Activated CD4-positive, alpha-beta memory T cell treated with anti-CD3 and anti-CD28 coated beads, Interleukin-2, amount 10 ng/mL, durations not matched to agents 7 days and 5 days (primary cell): Measurements from ENCODE around the gene SV2C. TPM values are rescaled to one million over a fixed set of nuclear protein-coding genes. Genes with fewer than 3 reads are reported as not detected.
"Not testable (repeated sequence)": the region's sequence is repeated elsewhere in the genome, so short reads cannot be mapped to it uniquely, and the experiment has no call there.

ENCODE experiments used
- CTCF ChIA-PET: fragments of 350-600 bp; sonication (Branson Sonifier 250); formaldehyde crosslinking; loops from one replicate; lab custom pipeline; 2021; ENCODE audit warnings: antibody characterized with exemption, inconsistent platforms; lab: Charles Lee
- POLR2A ChIA-PET: fragments of 350-600 bp; sonication (Branson Sonifier 250); formaldehyde crosslinking; loops from one replicate; lab custom pipeline; 2021; ENCODE audit warnings: antibody characterized with exemption; lab: Charles Lee
- DNase-seq: peaks from one replicate; pipeline ENCODE4 v3.0.0-alpha.2; 2020
- H3K27ac Mint-ChIP-seq: one replicate; pipeline ENCODE4 v1.8.0; 2021; ENCODE audit warnings: mild to moderate bottlenecking, mixed read lengths
- H3K27me3 Mint-ChIP-seq: one replicate; pipeline ENCODE4 v1.8.0; 2021; ENCODE audit warnings: mixed read lengths
- H3K36me3 Mint-ChIP-seq: one replicate; pipeline ENCODE4 v1.8.0; 2021; ENCODE audit warnings: low read depth, mixed read lengths
- H3K4me1 Mint-ChIP-seq: one replicate; pipeline ENCODE4 v1.8.0; 2021; ENCODE audit warnings: mixed read lengths
- H3K4me3 Mint-ChIP-seq: one replicate; pipeline ENCODE4 v1.8.0; 2021; ENCODE audit warnings: mild to moderate bottlenecking, mixed read lengths
- H3K9me3 Mint-ChIP-seq: one replicate; pipeline ENCODE4 v1.8.0; 2021; ENCODE audit warnings: mixed read lengths
- total RNA-seq, 2 experiments: library from RNA; stranded (reverse); gene quantifications; one replicate each; pipeline ENCODE4 v1.2.3, GENCODE V29; 2021

Gene SV2C
- total RNA-seq, 2 experiments from 2014 or later: 0.28 to 0.33 TPM

- H3K27ac Mint-ChIP-seq: no peak overlapping the region
These were observed 222.1 kb downstream of the SV2C start for GRCh38 chr5:76305269-76305668.

GRCh38 chr5:76305775-76306174, 222.6 kb downstream of the SV2C start:
- POLR2A ChIA-PET: interaction anchor here (3.8 kb wide), 1 partner anchor 97 kb away, joined by 12 read pairs; the partner anchor contains the start of gene IQGAP2
- H3K36me3 Mint-ChIP-seq: peaks cover 6% of the 10 kb centered on the region
- no peak overlapping the region for H3K4me3 Mint-ChIP-seq

More at GRCh38 chr5:76305269-76305668, 222.1 kb downstream of the SV2C start:
- CTCF ChIA-PET: interaction anchor here (2.7 kb wide), 1 partner anchor 13 kb away, joined by 6 read pairs; no protein-coding TSS in a partner anchor
- peaks cover 2% of the 10 kb centered on the region for H3K27me3 Mint-ChIP-seq
- peaks cover 6% of the 10 kb centered on the region for H3K36me3 Mint-ChIP-seq
- H3K4me3 Mint-ChIP-seq: no peak overlapping the region
- DNase-seq: no peak
- POLR2A ChIA-PET: interaction anchor here (3.8 kb wide), 1 partner anchor 98 kb away, joined by 12 read pairs; the partner anchor contains the start of gene IQGAP2
- H3K9me3 Mint-ChIP-seq: peaks cover 9% of the 10 kb centered on the region
- peaks cover 25% of the 10 kb centered on the region for H3K4me1 Mint-ChIP-seq

GRCh38 chr5:76310208-76310607, 227.0 kb downstream of the SV2C start:
- POLR2A ChIA-PET: interaction anchor here (3.8 kb wide), 1 partner anchor 15 kb away, joined by 14 read pairs; no protein-coding TSS in a partner anchor
- Mint-ChIP-seq H3K27me3 (peaks cover 2% of the 10 kb centered on the region), H3K27ac (no peak overlapping the region), H3K9me3 (peaks cover 3% of the 10 kb centered on the region), H3K4me3 (no peak overlapping the region), H3K4me1 (peaks cover 4% of the 10 kb centered on the region), H3K36me3 (peaks cover 3% of the 10 kb centered on the region)
- CTCF ChIA-PET: interaction anchor here (0.7 to 1.5 kb wide), 5 partner anchors 15 to 93 kb away, joined by 3 to 6 read pairs (median 4); no protein-coding TSS in a partner anchor
- no peak for DNase-seq

More at GRCh38 chr5:76305775-76306174, 222.6 kb downstream of the SV2C start:
- Mint-ChIP-seq H3K4me1 (peaks cover 22% of the 10 kb centered on the region), H3K27ac (no peak overlapping the region), H3K9me3 (peaks cover 9% of the 10 kb centered on the region), H3K27me3 (peaks cover 2% of the 10 kb centered on the region)
- CTCF ChIA-PET: interaction anchor here (2.7 kb wide), 1 partner anchor 12 kb away, joined by 6 read pairs; no protein-coding TSS in a partner anchor
- no peak for DNase-seq

- ChIA-PET CTCF (interaction anchor here (0.9 kb wide), 1 partner anchor 55 kb away, joined by 3 read pairs; no protein-coding TSS in a partner anchor), POLR2A (interaction anchor here (0.9 to 3.8 kb wide), 2 partner anchors 9 to 13 kb away, joined by 3 to 14 read pairs; no protein-coding TSS in a partner anchor)
- Mint-ChIP-seq H3K4me1 (peaks cover 2% of the 10 kb centered on the region), H3K27me3 (no peaks in the 10 kb centered on the region), H3K36me3 (no peaks in the 10 kb centered on the region), H3K9me3 (no peaks in the 10 kb centered on the region), H3K27ac (no peak overlapping the region), H3K4me3 (no peak overlapping the region)
- DNase-seq: no peak
These were observed 229.6 kb downstream of the SV2C start for GRCh38 chr5:76312783-76313182.

- CTCF ChIA-PET: interaction anchor here (0.6 to 2.5 kb wide), 2 partner anchors 11 to 33 kb away, joined by 3 to 9 read pairs; no protein-coding TSS in a partner anchor
- no peak for DNase-seq
- Mint-ChIP-seq H3K27me3 (no peaks in the 10 kb centered on the region), H3K27ac (no peak overlapping the region), H3K9me3 (no peaks in the 10 kb centered on the region), H3K36me3 (no peaks in the 10 kb centered on the region), H3K4me3 (no peak overlapping the region), H3K4me1 (peaks cover 10% of the 10 kb centered on the region)
- POLR2A ChIA-PET: interaction anchor here (1.6 kb wide), 1 partner anchor 17 kb away, joined by 4 read pairs; no protein-coding TSS in a partner anchor
These were observed 231.5 kb downstream of the SV2C start for GRCh38 chr5:76314643-76315042.

GRCh38 chr5:76319673-76320072, 236.5 kb downstream of the SV2C start:
- H3K9me3 Mint-ChIP-seq: peaks cover 12% of the 10 kb centered on the region
- ChIA-PET POLR2A (interaction anchor here (1.5 kb wide), 2 partner anchors 11 to 12 kb away, joined by 3 read pairs; no protein-coding TSS in a partner anchor), CTCF (no interaction called here)
- no peak for DNase-seq
- peaks cover 30% of the 10 kb centered on the region for H3K4me1 Mint-ChIP-seq
- no peaks in the 10 kb centered on the region for H3K27me3 Mint-ChIP-seq
- H3K27ac Mint-ChIP-seq: no peak overlapping the region
- H3K4me3 Mint-ChIP-seq: no peak overlapping the region
- H3K36me3 Mint-ChIP-seq: peaks cover 16% of the 10 kb centered on the region

- POLR2A ChIA-PET, CTCF ChIA-PET, H3K4me3 Mint-ChIP-seq, DNase-seq, H3K27me3 Mint-ChIP-seq: not testable (repeated sequence)
- Mint-ChIP-seq H3K9me3 (peaks cover 15% of the 10 kb centered on the region), H3K4me1 (peaks cover 66% of the 10 kb centered on the region), H3K36me3 (peaks cover 16% of the 10 kb centered on the region), H3K27ac (peak overlapping the region; percentile 48)
These were observed 240.3 kb downstream of the SV2C start for GRCh38 chr5:76323494-76323893.

- Mint-ChIP-seq H3K9me3 (peaks cover 15% of the 10 kb centered on the region), H3K27me3 (no peaks in the 10 kb centered on the region), H3K4me1 (peaks cover 70% of the 10 kb centered on the region), H3K4me3 (peak overlapping the region; percentile 44), H3K27ac (peak overlapping the region; percentile 99), H3K36me3 (peaks cover 16% of the 10 kb centered on the region)
- no peak for DNase-seq
- POLR2A ChIA-PET: interaction anchor here (0.6 to 9.5 kb wide), 17 partner anchors 9 to 988 kb away, joined by 3 to 209 read pairs (median 8); partner anchors contain the start of genes HMGCR, IQGAP2 and POC5
- CTCF ChIA-PET: interaction anchor here (0.5 to 3.0 kb wide), 11 partner anchors 10 to 222 kb away, joined by 3 to 34 read pairs (median 5); partner anchors contain the start of gene IQGAP2
These were observed 242.1 kb downstream of the SV2C start for GRCh38 chr5:76325326-76325725.

- CTCF ChIA-PET: interaction anchor here (0.8 to 3.0 kb wide), 14 partner anchors 11 to 411 kb away, joined by 3 to 34 read pairs (median 4); partner anchors contain the start of gene IQGAP2
- Mint-ChIP-seq H3K36me3 (peaks cover 16% of the 10 kb centered on the region), H3K27ac (peak overlapping the region; percentile 99), H3K4me3 (peak overlapping the region; percentile 44), H3K9me3 (peaks cover 15% of the 10 kb centered on the region), H3K4me1 (peaks cover 72% of the 10 kb centered on the region), H3K27me3 (no peaks in the 10 kb centered on the region)
- POLR2A ChIA-PET: interaction anchor here (0.6 to 9.5 kb wide), 27 partner anchors 9 to 989 kb away, joined by 3 to 209 read pairs (median 6); partner anchors contain the start of genes HMGCR, IQGAP2 and POC5
- DNase-seq: peak; percentile 79
These were observed 242.8 kb downstream of the SV2C start for GRCh38 chr5:76325876-76326491.

- H3K36me3 Mint-ChIP-seq: peaks cover 16% of the 10 kb centered on the region
These were observed 243.6 kb downstream of the SV2C start for GRCh38 chr5:76326577-76327302.

GRCh38 chr5:76329346-76329745, 246.2 kb downstream of the SV2C start:
- DNase-seq: no peak
- ChIA-PET CTCF (no interaction called here), POLR2A (interaction anchor here (1.1 to 9.5 kb wide), 4 partner anchors 55 to 214 kb away, joined by 3 to 209 read pairs (median 32); partner anchors contain the start of gene IQGAP2)
- Mint-ChIP-seq H3K4me3 (no peak overlapping the region), H3K27ac (no peak overlapping the region), H3K9me3 (peaks cover 3% of the 10 kb centered on the region), H3K27me3 (no peaks in the 10 kb centered on the region), H3K36me3 (no peaks in the 10 kb centered on the region), H3K4me1 (peaks cover 89% of the 10 kb centered on the region)

More at GRCh38 chr5:76326577-76327302, 243.6 kb downstream of the SV2C start:
- CTCF ChIA-PET: interaction anchor here (1.0 to 3.0 kb wide), 11 partner anchors 12 to 410 kb away, joined by 3 to 34 read pairs (median 5); partner anchors contain the start of gene IQGAP2
- peaks cover 15% of the 10 kb centered on the region for H3K9me3 Mint-ChIP-seq
- H3K4me1 Mint-ChIP-seq: peaks cover 77% of the 10 kb centered on the region
- H3K27ac Mint-ChIP-seq: peak overlapping the region; percentile 99
- DNase-seq: no peak
- H3K27me3 Mint-ChIP-seq: no peaks in the 10 kb centered on the region
- H3K4me3 Mint-ChIP-seq: no peak overlapping the region
- POLR2A ChIA-PET: interaction anchor here (0.6 to 9.5 kb wide), 25 partner anchors 8 to 990 kb away, joined by 3 to 209 read pairs (median 6); partner anchors contain the start of genes HMGCR, IQGAP2 and POC5

- H3K27me3 Mint-ChIP-seq: no peaks in the 10 kb centered on the region
- H3K4me3 Mint-ChIP-seq: peak overlapping the region; percentile 19
These were observed 247.9 kb downstream of the SV2C start for GRCh38 chr5:76331126-76331525.

More at GRCh38 chr5:76331126-76331525, 247.9 kb downstream of the SV2C start:
- peaks cover 77% of the 10 kb centered on the region for H3K4me1 Mint-ChIP-seq
- peak overlapping the region; percentile 95 for H3K27ac Mint-ChIP-seq
- H3K9me3 Mint-ChIP-seq: peaks cover 3% of the 10 kb centered on the region
- peak; percentile 69 for DNase-seq
- ChIA-PET CTCF (interaction anchor here (0.8 to 3.1 kb wide), 14 partner anchors 9 to 444 kb away, joined by 3 to 26 read pairs (median 6); partner anchors contain the start of gene IQGAP2), POLR2A (interaction anchor here (0.9 to 9.5 kb wide), 12 partner anchors 9 to 994 kb away, joined by 3 to 209 read pairs (median 4); partner anchors contain the start of genes HMGCR and IQGAP2)
- peaks cover 3% of the 10 kb centered on the region for H3K36me3 Mint-ChIP-seq
